HepG2 (cell line): ENCODE measurements around the gene B4GALT2. TPM values are rescaled to one million over a fixed set of nuclear protein-coding genes. Genes with fewer than 3 reads are reported as not detected.

Experiments used
- ARID4A ChIP-seq: sonication (generic); formaldehyde crosslinking; IDR thresholded peaks from 2 replicates; pipeline ENCODE4 v1.5.0; 2020; ENCODE audit warnings: mild to moderate bottlenecking, missing genetic modification reagents, borderline replicate concordance
- ASH2L ChIP-seq: fragments of 300-600, 200-600 bp; sonication (generic); IDR thresholded peaks from 2 replicates; pipeline ENCODE4 v1.7.0; 2017; ENCODE audit warnings: low read depth, mild to moderate bottlenecking, moderate library complexity, mixed read lengths, low read length; ENCODE audit not compliant: insufficient read length
- HOXA3 ChIP-seq: sonication (generic); formaldehyde crosslinking; IDR thresholded peaks from 2 replicates; pipeline ENCODE4 v1.5.0; 2020; ENCODE audit warnings: missing genetic modification reagents
- LCORL ChIP-seq, 2 experiments: fragments of 450-650 bp in 1 of 2; sonication (generic) in 1 of 2; formaldehyde crosslinking in 1 of 2; IDR thresholded peaks; 2 replicates each; pipeline versions ENCODE4 v1.5.0 to v1.6.1; 2017 to 2020; ENCODE audit warnings: antibody characterized with exemption in 1 of 2, missing genetic modification reagents in 1 of 2
- RFXAP ChIP-seq: sonication (generic); formaldehyde crosslinking; IDR thresholded peaks from 2 replicates; pipeline ENCODE4 v1.4.0; 2020; ENCODE audit warnings: missing genetic modification reagents, borderline replicate concordance
- SAFB2 ChIP-seq: sonication (generic); formaldehyde crosslinking; IDR thresholded peaks from 2 replicates; pipeline ENCODE4 v1.5.1; 2020; ENCODE audit warnings: missing genetic modification reagents, low read depth, mild to moderate bottlenecking, borderline replicate concordance
- TFDP1 ChIP-seq: IDR thresholded peaks from 2 replicates; pipeline ENCODE4 v1.6.1; 2016; ENCODE audit warnings: missing compliant biosample characterization, missing genetic modification reagents, borderline replicate concordance
- TSC22D2 ChIP-seq: sonication (generic); formaldehyde crosslinking; IDR thresholded peaks from 2 replicates; pipeline ENCODE4 v1.5.1; 2020; ENCODE audit warnings: missing genetic modification reagents, mild to moderate bottlenecking, borderline replicate concordance
- ZMAT3 ChIP-seq: sonication (generic); formaldehyde crosslinking; conservative IDR thresholded peaks from 2 replicates; pipeline ENCODE4 v1.7.0; 2021; ENCODE audit warnings: missing genetic modification reagents
- ZNF18 ChIP-seq: sonication (generic); formaldehyde crosslinking; IDR thresholded peaks from 2 replicates; pipeline ENCODE4 v1.8.0; 2022; ENCODE audit warnings: mild to moderate bottlenecking, missing genetic modification reagents; ENCODE audit not compliant: insufficient replicate concordance
- ZNF232 ChIP-seq: sonication (generic); formaldehyde crosslinking; IDR thresholded peaks from 2 replicates; pipeline ENCODE4 v1.4.0; 2020; ENCODE audit warnings: missing genetic modification reagents, borderline replicate concordance
- ZNF431 ChIP-seq: sonication (generic); formaldehyde crosslinking; IDR thresholded peaks from 2 replicates; pipeline ENCODE4 v1.9.0; 2022; ENCODE audit warnings: missing genetic modification reagents, low read depth, mild to moderate bottlenecking, borderline replicate concordance
- ZNF512B ChIP-seq: sonication (generic); formaldehyde crosslinking; IDR thresholded peaks from 2 replicates; pipeline ENCODE4 v1.5.1; 2020; ENCODE audit warnings: missing genetic modification reagents, mild to moderate bottlenecking, borderline replicate concordance
- ZNF605 ChIP-seq: sonication (generic); formaldehyde crosslinking; IDR thresholded peaks from 2 replicates; pipeline ENCODE4 v1.8.0; 2022; ENCODE audit warnings: mild to moderate bottlenecking, missing genetic modification reagents
- ZNF616 ChIP-seq: sonication (generic); formaldehyde crosslinking; IDR thresholded peaks from 2 replicates; pipeline ENCODE4 v1.5.0; 2020; ENCODE audit warnings: low read depth, mild to moderate bottlenecking, missing genetic modification reagents
- polyA plus RNA-seq, 8 experiments: library from polyadenylated mRNA; depleted of rRNA in 3 of 8; stranded (reverse) in 7 of 8; unstranded in 1 of 8; fragments of >200 nt; fragmentation: Illumina TruSeq in 4 of 8; extraction: Trizol in 4 of 8; gene quantifications; 2 replicates each; pipeline versions ENCODE4 v1.2.1 to v1.2.3, GENCODE V29; 2011 to 2016; ENCODE audit warnings: low read depth in 4 of 8, missing spikeins in 1 of 8, mixed read lengths in 1 of 8; ENCODE audit not compliant: insufficient read depth in 1 of 8
- total RNA-seq, 5 experiments: library from RNA; depleted of rRNA; stranded (reverse); fragments of >200 nt; fragmentation: Illumina TruSeq; extraction: Trizol; gene quantifications; 2 replicates each; pipeline ENCODE4 v1.2.3, GENCODE V29; 2016; ENCODE audit warnings: low read depth in 1 of 5

The B4GALT2 gene
- total and polyA plus RNA-seq, 2 of the 13 experiments (the other 11 are each of a cell fraction or from before 2014, with no cell fraction given), result 41.9 to 78.0 TPM

GRCh38 chr1:43978551-43979260 is at the start of gene B4GALT2 (continued):
- TF ChIP-seq ARID4A (CRISPR knock-in tag) (peak; percentile 40), ASH2L (peak; percentile 37), ZNF18 (CRISPR knock-in tag) (peak; percentile 55), TSC22D2 (CRISPR knock-in tag) (no peak), ZNF616 (CRISPR knock-in tag) (no peak), ZNF512B (0 out of 2 replicates have a peak, but pooled peaks have one; percentile 40), ZNF605 (CRISPR knock-in tag) (0 out of 2 replicates have a peak, but pooled peaks have one; percentile 45), TFDP1 (CRISPR knock-in tag) (peak; percentile 26; the same call in 1 of the 2 replicates), SAFB2 (CRISPR knock-in tag) (0 out of 2 replicates have a peak, but pooled peaks have one; percentile 47), ZNF431 (CRISPR knock-in tag) (0 out of 2 replicates have a peak, but pooled peaks have one; percentile 2), LCORL (IDR thresholded peaks at IDR 0.05) (no peak), LCORL (CRISPR knock-in tag; IDR thresholded peaks at IDR 0.05) (no peak; the same call in 1 of the 2 replicates), ZNF232 (CRISPR knock-in tag) (peak; percentile 36; the same call in 1 of the 2 replicates), HOXA3 (CRISPR knock-in tag) (peak; percentile 30; the same call in 1 of the 2 replicates), RFXAP (CRISPR knock-in tag) (peak; percentile 52; the same call in 1 of the 2 replicates), ZMAT3 (CRISPR knock-in tag) (no peak)
